SH-SY5Y (cell line): Measurements from ENCODE around the gene COL11A1.

ENCODE experiments used
- GATA2 ChIP-seq: IDR thresholded peaks from 2 replicates; pipeline ENCODE4 v1.6.1; 2011; ENCODE audit warnings: mild to moderate bottlenecking, low read depth, low read length
- GATA3 ChIP-seq: IDR thresholded peaks from 2 replicates; pipeline ENCODE4 v1.6.1; 2011; ENCODE audit warnings: low read depth, mild to moderate bottlenecking, low read length, moderate library complexity

DNA sequence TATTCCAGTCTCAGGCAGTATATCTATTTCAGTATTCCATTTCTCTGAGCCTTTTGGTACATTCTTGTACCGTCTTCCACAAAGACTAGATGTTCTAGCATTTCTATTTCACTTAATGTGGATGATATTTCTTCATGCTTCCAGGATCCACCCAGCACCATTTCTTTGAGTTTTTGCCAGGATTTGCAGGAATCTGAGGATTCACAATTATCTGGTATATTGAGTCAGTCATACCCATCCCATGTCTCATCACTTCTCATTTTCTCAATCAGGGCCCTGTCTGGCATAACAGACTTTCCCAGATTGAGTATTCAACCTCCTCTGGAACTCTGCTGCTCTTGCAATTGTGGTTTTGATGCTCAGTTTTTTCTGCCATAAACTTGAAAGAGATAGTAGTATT lies 20.9 kb upstream of the COL11A1 start:
- no peak for TF ChIP-seq GATA2
- TF ChIP-seq GATA3: no peak
